ENCODE measurements around the gene PICK1.

Gene PICK1

DNA sequence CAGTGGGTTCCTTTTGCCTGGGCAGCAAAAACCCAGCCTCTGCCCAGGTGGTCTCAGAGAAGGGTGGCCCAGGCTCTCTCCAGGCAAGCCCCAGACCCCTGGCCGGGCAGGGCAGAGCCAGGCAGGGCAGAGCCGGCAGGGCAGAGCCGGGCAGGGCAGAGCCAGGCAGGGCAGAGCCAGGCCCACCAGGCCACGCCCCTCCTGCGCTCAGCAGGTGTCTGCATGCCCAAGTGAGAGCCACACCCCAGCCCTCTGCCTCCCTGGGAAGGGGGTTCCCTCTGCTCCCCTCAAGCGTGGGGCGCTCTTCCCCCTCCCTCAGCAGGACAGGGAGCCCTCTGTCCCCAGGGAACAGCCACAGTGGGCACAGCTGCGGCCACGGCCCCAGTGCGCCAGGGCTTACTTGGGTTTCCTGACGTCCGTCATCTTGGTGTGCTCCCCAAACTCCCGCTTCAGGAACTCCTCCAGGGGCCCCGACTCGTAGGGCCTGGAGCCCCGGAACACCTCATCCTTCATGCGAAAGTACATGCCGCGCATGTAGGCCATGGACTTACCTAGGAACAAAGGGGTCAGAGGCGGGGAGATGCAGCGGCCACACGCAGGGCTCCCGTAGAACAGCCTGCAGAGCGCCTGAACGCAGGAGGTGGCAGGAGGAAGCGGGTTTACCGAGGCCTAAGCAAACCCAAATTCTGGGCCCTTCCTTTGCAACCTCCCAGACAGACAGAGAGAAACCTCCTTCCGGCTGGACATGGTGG, 63.3 kb downstream of the PICK1 start:
- no peak for FAIRE-seq

DNA sequence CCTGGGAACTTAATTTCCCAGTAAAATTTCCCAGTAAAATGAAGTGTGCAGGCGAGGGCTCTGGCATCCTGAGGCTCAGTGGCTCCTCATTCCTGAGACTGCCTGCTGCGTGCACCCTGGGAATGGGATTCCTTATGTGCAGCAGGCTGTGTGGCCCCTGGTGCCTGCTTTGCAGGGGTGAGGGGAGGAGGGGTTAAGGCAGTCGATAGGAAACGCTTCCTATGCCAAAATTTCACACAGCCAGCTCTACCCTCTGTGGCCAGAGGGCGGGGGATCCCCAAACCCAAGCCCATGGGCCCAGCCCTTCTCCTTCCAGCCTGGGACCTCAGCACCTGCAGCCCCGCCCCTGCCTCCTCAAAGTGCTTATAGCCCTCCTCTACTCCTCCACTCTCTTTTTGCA, 65.4 kb downstream of the PICK1 start:
- FAIRE-seq, result no peak

DNA sequence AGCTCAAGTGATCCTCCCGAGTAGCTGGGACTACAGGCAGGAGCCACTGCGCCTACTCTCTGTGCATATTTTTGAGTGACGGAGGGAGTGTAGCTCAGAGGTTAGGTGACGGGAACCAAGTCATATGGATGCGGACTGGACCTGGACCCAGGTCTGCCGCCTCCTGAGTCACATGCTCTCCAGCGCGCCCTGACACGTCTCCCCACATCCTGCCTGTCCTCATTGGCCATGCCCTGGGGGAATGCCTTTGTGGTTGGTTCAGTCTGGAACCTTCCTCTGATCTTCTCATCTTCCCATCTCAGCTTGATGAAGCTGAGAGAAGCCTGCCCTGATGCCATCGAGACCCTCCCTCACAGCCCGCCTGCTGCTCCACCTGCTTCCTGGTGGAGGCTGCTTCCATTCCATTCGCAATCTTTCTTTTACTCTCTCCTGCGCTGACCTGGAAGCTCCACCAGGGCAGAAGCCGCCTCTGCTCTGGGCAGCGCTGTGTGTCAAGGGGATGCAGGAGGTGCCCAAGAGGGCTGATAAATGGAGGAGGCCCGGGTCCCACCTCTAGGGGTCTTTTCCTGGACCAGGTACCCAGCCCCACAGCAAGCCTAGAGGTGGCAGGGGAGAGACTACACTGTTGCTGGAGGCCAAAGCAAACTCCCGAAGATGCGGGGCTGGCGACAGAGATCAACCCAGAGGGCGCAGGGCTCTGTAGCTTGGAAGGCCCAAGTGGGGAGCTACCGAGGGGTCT, 67.2 kb downstream of the PICK1 start:
- no peak for FAIRE-seq

DNA sequence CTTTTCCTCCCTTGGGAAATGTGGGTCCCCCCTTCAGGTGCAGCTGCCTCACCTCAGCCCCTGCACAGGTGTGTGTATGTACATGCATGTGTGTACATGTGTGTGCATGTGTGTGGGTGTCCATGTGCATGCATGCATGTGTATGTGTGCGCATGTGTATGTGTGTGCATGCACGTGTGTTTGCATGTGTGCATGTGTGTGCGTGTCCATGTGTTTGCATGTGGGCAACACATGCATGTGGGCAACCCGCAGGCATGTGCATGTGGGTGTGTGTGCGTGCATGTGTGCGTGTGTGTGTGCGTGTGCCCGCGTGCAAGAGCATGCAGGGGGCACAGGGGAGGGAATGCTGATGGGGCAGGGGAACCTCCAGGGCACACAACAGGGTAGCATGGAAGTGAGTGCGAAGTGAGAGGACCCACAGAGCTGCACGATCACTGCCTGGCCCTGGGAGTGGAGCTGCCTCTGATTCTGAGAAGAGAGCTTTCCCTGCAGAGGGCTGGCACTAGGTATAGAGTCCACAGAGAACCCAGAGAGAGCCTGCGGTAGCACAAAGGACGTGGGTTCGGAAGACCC, 67.9 kb downstream of the PICK1 start:
- FAIRE-seq, result no peak
